NCI-H82 (cell line): Measurements from ENCODE around the gene CSTB.

Source experiments
- DNase-seq: peaks from one replicate; lab custom pipeline; 2025; lab: John Stamatoyannopoulos, UW

CSTB gene

DNA sequence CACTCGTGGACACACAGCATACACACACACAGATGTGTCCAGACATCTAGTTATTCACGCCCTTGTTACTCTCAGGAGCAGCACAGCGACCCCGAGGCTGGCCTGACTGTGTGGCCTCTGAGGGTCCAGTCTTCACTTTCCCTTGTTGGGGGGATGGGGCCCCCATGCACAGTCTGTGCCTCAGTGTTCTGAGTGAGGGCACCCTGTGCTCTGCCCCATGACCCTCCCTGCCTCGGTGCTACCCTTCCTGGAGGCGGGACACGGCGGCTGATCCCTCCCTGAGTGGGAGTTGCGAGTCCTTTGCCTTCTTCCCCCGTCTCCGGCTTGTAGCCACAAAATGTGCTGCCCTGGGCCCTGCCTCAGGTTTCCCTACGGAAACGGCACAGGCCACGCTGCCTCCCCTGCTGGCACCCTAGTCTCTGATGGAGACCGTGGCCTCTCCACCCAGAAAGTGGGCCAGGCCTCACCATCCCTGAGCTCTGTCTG is 8.6 kb downstream of the CSTB start:
- DNase-seq: no peak

DNA sequence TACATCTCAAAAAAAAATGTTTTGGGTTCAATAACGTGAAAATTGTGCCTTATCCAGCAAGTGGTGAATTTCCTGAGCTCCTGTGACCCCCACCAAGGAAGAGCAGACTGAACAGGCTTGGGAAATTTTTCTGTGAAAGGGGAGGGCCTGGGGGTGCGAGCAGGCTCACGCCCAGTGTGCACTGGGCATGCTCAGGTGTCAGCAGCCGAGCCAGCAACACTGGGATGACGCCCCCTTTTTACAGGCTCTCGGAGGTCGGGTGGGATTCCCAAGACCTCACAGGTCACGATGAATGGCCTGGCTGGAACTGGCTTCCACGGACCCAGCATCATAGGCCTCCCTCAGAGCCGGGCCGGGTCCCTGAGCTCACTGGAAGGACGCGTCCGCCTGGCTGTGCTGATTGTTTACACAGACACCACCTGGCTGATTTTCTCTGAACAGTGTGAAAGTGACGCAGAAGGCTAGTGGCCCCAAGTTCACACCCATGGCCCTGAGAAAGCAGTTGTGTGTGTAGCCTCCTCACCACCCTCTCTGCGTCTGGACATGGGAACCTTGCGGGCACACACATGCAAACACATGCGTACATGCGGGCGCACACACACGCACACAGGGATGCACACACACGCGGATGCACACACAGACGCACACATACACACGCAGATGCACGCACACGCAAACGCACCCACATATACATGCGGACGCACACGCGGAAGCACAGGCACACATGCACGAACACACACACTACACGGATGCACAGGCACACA is 9.2 kb downstream of the CSTB start:
- DNase-seq: no peak

DNA sequence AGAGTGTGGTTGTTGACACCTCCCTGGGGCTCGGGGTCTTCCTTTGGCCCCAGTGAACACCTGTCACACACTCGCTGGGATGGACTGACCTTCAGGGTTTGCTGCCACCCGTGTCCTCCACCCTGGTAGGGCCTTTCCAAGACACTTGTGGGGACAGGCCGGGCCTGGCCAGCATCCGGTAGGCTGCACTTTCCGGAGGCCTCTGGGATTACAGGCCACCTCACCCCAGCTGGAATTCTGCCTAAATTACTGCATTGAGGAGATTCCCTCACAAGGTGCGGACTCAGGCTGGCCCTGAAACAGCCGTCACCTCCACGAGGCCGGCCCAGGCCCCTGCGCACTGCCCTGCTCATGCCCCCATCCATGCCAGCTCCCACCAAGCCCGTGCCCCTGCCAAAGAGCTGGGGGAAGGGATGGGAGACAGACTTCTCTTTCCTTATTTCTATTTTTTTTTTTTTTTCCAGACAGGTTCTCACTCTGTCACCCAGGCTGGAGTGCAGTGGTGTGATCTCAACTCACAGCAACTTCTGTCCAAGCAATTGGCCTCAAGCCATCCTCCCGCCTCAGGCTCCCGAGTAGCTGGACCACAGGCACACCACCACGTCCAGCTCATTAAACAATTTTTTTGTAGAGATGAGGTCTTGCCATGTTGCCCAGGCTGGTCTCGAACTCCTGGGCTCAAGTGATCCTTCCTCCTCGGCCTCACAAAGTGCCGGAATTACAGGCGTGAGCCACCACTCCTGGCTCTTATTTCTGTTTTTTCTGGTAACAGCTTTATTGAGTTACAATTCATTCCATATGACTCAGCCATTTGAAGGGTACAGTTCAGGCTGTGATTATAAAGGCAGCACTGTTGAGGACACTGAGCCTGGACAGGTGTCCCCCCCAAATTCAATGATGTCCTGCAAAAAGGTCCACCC is 11.3 kb downstream of the CSTB start:
- no peak for DNase-seq

DNA sequence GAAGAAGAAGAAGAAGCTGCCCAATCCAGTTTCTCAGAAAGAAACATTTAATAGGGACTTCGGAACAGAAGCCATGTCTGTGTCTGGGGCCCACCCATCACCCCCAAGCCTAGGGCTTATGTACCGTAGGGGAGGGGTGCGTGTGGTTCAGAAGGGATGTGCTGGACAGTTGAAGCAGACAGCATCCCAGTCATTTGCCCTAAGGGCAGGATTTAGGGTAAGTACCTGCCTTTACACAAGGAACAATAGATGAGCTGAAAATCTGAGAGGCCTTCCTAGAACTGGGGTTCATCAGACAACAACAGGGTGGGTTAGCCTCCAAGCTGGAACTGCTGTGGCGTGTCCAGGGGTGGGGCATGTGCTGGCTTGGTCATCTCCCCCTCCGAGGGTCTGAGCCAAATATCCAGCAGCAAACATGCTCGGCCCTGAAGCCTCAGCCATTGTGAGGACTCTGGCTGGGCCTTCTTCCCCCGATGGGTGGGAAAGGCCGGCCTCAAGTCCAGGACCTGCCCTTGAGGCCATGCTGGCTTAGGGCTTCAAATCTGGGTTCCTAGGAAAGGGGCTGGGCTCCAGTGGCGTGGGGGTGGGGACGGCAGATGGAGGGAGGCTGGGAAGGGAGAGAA is 12.1 kb downstream of the CSTB start:
- peak; percentile 47 for DNase-seq

DNA sequence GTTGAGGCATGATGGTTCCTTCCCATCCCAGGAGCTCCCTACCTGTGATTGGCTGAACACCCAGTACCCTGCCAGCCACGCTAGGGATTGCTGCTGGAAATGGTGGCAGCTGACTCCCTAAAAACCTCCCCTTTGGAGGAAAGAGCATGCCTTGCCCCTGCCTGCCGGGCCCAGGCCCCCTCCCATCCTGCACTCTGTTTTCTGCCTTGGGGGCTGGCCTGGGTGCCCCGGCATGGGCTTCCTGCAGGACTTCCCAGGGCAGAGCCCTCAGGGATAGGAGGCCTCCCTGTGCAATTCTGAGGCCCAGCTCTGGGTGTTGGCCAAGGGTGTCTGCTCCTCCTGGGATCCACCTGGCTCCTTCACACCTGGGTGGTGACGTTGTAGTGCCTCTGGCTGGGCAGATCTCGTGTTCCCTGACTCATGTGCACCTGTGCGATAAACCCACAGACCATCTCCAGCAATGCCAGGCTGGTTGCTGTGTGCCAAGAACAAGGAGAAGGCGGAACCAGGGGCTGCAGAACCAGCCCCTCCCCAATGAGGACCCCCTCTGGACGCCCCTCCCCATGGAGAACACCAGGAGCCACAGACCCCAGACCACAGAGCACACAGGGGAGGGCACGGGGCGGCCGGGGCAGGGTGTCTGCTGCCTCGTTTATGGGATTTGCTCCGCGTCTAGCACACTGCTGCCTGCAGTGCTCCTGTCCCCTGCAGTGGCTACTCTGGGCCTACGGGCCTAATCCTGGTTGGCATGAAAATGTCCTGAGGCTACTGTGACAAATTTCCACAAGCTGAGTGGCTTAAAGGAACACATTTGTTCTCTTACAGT is 13.6 kb downstream of the CSTB start:
- no peak for DNase-seq

DNA sequence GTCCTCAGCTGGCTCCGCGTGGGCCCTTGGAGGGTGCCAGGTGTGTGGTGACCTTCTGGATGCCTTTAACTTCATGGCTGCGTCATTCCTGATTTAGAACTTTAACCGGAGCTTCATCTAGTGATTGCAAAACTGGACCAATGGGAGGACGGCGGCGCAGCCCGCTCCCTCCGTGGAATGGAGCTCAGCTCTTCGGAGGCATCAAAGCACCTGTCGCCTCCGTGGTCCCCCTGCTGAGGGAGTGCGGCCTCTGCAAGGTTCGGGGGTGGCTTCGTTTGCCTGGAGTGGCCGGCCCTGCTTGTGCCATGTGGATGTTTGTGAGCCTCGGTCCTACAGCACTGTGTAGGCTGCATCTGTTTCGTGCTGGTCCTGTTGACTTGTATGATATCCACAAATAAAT is 14.2 kb downstream of the CSTB start:
- no peak for DNase-seq

DNA sequence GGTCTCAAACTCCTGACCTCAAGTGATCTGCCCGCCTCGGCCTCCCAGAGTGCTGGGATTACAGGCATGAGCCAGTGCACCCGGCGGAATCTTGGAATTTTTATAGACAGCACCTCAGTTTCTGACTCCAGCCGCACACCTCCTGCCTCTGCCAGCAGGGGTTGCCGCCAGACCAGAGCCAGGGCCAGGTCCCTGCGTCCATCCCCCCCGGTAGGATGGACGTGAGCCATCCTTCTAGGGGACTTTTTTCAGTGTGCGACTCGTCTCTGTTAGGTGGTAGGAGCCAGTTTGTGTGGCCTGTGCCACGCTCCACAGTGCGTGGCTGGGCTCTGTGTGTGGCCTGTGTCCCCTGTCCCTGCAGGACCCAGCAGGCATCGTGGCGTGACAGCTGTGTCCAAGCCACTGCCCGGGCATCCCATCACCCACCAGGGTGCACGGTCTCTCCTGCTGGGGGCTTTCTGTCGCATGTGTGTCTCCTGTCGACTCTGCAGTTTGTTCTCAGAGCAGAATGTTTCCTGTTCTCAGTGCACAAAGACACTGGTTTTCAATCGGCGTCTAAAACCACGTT is 15.6 kb downstream of the CSTB start:
- DNase-seq: no peak

DNA sequence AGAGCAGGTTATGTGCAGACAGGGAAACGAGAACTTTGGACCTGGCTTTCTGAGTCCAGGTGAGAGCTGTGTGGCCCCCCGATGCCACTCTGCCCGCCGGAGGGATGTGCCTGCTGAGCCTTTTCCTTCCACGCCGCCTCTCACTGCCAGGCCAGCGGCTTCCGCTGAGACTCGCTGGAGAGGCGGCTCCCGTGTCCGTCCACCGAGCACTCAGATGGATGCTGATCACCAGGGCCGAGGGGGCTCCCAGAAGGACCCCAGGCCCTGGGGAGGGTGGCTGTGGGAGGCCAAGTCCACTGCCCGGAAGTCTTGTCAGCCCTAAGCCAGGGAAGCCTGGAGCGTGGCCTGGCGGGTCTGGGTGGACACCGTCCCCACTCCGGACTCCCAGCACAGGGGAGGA is 16.5 kb downstream of the CSTB start:
- no peak for DNase-seq

DNA sequence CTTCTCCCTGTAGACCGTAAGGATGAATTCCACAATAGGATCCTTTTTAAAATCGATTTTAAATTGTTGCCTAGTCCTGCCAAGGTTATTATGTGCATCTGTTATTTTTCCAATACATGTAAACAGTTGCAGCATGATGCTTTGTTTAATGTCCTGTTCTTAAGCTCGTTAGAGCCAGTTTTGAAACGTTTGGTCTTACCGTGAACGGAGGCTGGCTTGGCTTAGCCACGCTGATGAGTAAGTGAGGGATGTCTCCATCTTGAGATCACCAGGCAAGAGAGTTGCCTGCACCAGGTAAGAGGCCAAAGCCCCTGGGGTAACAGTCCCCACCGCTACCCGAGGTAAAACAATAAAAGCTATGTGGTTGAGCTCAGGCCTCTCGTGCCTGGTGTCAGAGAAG is 17.3 kb downstream of the CSTB start:
- DNase-seq: no peak

DNA sequence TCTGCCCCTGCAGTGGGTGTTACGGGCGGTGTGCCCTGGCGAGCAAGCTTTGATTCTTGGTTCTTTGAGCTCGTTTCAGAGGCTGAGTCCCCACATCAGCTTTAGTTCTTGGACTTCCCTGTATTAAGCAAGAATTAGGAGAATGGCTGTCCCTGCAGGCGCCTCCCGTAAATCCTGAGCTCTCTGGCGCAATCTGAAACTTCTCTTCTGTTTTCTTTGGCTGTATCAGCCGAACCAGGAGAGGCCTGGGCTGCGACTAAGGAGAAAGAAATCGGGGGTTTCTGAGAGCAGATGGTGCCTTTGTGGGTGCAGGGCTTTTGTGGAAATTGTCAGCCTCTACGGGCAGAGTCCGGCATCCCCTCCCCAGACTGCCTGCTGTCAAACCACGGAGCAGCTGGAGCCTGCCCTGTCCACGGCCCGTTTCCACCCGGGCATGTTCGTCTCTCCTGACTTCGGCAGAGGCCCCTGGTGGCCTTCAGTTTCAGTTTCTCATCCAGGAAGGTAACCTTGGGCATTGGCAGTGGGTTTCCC is 17.9 kb downstream of the CSTB start:
- DNase-seq: no peak

DNA sequence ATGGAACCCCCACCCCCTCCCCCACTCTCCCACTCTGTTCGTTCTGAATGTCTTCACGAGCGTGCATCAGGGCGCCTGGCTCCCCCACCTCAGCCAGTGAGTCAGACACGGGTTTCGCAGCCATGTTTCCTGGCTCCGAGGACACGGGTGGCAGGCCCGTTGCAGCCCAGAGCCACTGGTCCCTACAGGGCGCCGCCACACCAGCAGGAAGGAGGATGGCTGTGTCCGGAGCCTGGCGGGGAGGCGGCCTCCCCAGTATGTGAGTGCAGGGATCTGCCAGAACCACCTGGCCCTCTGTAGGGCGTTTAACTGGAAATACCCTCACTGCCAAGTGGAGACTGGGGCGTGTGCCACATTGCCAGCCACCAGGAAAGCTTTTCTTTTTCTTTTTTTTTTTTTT is 18.5 kb downstream of the CSTB start:
- no peak for DNase-seq

DNA sequence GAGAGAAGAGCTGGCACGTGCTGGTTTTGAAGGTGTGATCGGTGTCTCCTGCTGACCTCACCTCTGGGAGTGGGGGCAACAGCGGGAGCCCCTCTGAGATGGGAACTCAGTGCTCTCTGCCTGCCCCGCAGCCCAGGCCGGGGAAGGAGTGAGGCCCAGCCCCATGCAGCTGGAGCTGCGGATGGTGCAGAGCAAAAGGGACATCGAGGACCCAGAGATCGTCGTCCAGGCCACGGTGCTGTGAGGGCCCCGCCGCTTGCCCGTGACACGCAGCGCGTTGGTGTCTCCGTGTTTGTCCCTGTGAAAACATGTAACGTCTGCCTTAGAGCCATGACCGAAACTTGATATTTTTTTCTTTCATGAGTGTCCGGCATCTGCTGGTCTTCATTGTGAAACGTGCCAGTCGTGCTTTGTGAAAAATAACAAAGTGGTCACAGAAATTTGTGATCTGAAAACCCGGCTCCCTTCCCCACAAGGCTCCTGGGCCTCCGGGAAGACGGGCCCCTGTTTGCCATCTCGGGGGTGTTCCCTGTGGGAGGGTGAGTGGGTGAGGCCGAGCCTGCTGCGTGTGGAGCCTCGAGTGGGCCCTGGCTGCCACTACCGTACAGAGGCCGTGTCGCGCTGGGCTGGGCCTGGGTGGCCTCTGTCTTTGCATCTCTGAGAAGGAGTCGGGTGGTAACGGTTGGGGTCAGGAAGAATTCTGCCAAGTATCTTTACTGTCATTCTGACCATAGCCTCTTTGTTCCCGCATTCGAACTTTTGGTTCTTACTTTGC is 20.1 kb downstream of the CSTB start:
- DNase-seq: no peak

DNA sequence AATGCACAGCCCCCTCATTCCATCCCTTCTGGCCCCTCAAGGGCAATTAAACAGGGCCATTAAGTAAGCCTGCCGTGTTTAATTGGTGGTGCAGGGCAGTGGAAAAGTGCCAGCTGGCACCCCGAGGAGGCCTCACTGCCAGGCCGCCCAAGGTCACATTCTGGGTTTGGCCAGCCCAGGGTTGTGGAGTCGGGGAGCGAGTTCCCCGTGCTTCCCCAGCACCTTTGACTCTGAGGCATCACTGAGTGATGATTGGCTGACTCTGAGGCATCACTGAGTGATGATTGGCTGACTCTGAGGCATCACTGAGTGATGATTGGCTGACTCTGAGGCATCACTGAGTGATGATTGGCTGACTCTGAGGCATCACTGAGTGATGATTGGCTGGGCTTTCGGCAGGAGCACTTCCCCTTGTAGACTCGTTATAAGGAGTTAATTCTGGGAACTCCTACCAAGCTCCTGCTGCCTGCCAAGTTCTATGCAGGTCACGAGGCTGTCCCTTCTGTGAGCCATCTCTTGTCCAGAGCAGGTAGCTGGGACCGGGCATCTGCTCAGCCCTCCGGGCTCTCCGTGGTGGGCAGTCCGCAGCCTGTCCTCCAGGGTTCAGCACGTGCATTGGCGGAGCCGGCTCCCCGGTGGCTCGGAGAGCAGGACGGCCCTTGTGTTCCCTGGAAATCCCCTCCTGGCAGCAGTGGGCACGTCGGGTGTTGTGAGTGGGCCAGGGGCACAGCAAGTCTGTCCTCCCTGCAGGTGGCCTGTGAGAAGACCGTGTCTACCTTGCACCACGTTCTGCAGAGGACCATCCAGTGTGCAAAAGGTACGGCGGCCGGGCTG is 20.9 kb downstream of the CSTB start:
- no peak for DNase-seq

DNA sequence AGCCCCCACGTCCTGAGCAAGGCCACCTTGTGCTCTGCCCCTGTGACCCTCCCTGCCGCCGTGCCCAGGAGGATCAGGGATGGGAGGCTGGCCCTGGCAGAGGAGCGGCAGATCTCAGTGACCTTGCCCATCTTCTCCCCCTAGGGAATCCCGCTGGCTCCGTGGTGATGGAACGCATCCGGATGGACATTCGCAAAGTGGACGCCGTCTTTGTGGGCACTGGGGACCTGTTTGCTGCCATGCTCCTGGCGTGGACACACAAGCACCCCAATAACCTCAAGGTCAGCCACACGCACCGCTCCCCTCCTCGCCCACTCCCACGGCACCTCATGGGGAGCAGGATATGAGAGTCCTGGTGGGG is 22.7 kb downstream of the CSTB start:
- DNase-seq: no peak

DNA sequence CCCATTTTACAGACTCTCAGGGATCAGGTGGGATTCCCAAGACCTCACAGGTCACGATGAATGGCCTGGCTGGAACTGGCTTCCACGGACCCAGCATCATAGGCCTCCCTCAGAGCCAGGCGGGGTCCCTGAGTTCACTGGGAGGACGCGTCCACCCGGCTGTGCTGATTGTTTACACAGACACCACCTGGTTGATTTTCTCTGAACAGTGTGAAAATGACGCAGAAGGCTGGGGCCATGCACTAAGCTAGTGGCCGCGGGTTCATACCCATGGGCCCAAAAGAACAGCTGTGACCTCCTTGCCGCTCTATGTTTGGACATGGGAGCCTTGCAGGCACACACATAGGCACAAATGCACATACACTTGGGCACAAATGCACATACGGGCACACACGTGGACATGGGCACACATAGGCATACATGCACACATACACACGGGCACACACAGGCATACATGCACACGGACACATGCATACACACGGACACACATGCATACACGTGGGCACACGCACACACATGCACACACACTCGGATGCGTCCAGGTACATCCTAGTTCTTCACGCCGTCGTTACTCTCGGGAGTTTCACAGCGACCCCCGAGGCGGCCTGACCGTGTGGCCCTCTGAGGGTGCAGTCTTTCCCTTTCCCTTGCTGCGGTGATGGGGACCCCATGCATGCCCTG is 23.2 kb downstream of the CSTB start:
- no peak for DNase-seq

DNA sequence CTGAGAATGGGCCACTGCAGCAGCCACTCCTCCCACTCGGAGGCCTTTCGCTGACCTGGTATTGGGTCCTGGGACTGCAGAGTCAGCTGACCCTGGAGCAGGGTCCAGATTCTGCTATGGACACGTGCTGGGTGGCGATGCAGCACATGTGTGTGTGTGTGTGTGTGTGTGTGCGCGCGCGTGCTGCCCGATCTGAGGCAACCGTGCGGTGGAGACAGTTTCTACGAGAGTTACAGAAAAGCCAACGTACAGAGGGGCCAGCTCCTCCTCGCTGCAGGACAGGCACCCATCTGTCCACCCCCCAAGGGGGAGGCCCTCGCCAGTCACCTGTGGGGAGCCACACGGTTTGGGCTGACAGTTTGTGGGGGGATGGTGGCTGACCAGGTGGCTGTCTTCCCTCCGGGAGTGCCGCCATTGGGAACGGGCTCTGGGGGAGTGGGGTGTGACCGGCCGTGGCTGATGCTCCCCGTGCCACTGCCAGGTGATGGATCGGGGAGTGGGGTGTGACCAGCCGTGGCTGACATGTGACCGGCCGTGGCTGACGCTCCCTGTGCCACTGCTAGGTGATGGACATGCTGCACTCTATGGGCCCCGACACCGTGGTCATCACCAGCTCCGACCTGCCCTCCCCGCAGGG is 24.0 kb downstream of the CSTB start:
- DNase-seq: no peak

DNA sequence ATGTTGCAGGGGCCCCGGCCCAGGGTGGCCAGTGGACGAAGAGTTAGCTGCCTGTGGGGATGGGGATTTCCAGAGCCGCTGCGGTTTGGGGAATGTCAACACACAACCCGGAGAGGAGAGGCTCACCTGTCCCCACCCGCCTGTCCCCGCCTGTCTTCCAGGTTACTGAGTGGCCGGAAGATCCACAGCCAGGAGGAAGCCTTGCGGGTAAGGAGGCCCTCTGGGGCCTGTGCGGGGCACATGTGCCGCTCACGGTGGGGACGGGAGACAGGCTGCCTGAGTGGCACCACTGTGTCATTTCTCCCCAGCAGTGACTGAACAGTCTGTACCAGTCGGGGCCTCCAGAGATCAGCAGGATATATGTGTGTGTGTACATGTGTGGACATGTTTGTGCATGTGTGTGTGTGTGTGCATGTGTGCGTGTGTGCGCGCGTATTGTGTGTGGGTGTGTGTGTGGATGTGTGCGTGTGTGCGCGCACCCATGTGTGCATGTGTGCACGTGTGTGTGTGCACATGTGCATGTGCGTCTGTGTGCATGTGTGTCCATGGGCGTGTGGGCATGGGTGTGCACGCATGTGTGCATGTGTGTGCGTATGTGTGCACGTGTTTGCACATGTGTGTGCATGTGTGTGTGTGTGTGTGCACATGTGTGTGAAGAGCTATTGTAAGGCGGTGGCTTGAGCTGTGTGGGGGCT is 25.6 kb downstream of the CSTB start:
- no peak for DNase-seq
